Cerebellar cortex (tissue), 1 donor: Measurements from ENCODE around the gene PSTK.
A peak's percentile ranks its signal among the peaks of the same experiment; 100 is the strongest.

ENCODE experiments used
- DNase-seq: peaks from one replicate; pipeline ENCODE4 v3.0.0-alpha.2; 2015; ENCODE audit warnings: low spot score

Gene PSTK

GRCh38 chr10:122980209-122981065 lies at the start of gene PSTK:
TSS of gene PSTK (plus strand) at chr10:122980401. CDS start at chr10:122980480, 79 bp downstream.
- DNase-seq = peak; percentile 89

GRCh38 chr10:122931088-122931906 lies 48.9 kb upstream of the PSTK start:
- DNase-seq = no peak

GRCh38 chr10:122939133-122939855 lies 40.9 kb upstream of the PSTK start:
- no peak for DNase-seq

GRCh38 chr10:122939856-122940543 lies 40.2 kb upstream of the PSTK start:
- no peak for DNase-seq

DNA sequence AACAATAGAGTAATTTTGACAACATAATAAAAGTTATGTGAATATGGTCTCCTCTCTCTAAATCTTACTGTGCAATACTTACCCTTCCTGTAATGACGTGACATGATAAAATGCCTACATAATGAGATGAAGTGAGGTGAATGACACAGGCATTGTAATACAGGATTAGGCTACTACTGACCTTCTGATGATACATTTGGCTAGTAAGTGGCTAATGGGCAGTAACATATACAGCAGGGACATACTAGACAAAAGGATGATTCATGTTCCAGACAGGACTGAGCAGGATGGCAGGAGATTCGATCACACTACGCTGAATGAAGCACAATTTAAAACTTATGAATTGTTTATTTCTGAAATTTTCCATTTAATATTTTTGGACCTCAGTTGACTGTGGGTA lies 30.9 kb upstream of the PSTK start:
- DNase-seq = no peak

DNA sequence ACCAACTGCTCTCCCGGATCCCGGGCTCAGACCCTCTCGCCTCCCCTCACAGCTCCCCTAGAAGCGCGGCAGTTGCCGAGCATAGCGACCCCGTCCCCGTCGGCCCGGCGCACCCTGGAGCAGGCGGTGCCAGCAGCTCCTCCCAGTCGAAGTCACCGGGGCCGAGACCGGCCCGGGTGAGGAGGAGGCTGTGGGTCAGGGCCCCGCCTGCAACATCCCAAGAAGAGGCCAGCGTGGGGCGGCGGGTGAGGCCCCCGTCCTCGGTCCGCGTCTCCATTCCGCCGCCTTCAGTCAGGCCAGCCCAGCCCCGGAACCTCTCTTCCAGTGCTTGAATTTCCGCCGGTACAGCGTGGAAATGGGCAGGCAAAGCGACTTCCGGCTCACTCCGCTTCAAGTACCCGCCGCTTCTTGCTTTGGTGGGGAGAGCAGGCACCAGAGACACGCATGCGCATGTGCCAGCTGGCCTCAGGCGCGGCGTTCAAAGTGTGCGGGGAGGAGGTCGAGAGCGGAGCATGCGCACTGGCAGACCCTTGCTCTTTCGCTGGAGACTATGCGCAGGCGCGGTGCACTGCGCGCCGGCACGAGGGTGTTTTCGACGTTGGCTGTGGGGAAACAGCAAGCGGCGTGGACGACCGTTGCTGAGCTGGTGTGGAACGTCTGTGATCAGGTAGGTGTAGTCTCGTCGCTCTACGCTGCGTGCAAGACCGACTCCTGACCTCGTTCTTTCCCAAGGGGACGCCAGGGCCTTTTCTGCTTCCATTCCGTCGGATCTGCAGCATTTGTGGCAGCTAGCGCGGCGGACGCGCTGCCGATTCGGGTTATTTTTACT lies 26.1 kb upstream of the PSTK start, which contains the start of gene C10orf88:
TSS of gene C10orf88 (minus strand) at position 326 of the 829 bp plus-strand sequence. CDS start at position 277, 49 bp downstream.
- peak; percentile 98 for DNase-seq

DNA sequence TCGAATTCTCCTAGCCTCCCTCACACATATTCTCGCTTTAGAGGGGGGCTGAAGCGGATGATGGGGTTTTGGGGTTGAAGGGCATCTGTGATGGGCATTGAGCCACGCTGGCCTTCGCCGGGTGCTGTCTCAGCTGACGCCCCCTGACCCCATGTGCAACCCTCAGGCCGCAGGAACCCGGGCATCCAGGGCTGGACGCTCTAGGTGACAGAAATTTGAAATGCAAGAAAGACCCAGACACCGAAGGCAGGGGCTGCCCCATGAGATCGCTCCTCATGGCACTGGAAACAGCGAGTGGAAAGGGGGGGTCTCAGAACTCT lies 25.5 kb upstream of the PSTK start:
- DNase-seq = no peak

DNA sequence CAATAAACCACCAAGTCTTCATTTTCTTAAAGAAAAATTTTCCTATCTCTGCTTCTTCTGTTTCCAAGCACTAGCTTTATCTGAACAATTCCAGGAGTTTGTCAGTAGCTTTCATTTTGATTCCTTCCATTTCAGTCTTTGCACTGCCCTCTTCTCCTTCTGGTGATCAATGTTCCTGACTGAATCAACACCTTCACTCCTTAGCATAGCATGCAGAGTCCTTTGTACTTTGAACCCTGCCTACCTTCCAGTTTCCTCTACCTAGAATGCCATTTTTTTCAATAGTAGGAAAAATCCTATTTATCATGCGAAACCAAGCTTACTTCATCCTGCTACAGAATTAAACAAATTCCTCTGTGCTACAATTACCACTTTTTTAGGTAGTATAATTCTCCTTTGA lies 24.3 kb upstream of the PSTK start:
- no peak for DNase-seq

DNA sequence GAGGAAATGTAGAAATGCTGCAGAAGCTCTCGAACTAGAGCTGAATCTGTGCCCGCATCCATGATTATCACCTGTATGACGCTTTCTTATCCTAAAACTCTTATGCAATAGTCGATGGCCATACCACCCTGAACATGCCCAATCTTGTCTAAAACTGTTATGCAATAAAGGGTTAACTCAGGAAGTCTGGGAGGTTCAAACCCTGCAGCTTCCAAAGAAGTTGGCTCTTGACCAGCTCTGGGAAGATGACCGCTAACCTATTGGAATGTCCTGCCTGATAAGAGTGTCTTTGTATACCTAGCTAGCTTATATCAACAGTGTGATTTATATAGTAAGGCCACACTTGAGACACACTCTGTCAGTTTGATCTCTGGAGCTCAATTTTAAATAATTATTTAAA lies 22.7 kb upstream of the PSTK start:
- DNase-seq = no peak

- no peak for DNase-seq
Measured at GRCh38 chr10:122962405-122962804, 17.8 kb upstream of the PSTK start.

GRCh38 chr10:122966879-122967278 lies 13.3 kb upstream of the PSTK start:
- no peak for DNase-seq

DNA sequence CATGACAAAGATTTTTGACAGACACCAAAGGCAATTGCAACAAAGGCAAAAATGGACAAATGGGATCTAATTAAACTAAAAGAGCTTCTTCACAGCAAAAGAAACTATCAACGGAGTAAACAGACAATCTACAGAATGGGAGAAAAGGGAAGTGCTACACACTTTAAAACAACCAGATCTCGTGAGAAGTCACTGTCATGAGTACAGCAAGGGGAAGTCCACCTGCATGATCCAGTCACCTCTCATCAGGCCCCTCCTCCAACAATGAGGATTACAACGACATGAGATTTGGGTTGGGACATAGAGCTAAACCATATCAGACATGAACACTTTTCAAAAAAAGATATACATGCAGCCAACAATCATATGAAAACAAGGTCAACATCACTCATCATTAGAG lies 11.5 kb upstream of the PSTK start:
- DNase-seq = no peak

DNA sequence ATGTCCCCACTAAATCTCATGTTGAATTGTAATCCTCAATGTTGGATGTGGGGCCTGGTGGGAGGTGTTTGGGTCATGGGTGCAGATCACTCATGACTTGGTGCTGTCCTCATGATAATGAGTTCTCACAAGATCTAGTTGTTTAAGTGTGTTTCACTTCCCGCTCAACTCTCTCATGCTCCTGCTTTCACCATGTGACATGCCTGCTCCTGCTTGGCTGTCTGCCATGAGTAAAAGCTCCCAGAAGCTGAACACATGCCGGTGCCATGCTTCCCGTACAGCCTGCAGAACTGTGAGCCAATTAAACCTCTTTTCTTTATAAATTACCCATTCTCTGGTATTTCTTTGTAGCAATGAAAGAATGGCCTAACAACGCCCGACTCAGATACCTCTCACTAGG lies 6.2 kb upstream of the PSTK start:
- no peak for DNase-seq

DNA sequence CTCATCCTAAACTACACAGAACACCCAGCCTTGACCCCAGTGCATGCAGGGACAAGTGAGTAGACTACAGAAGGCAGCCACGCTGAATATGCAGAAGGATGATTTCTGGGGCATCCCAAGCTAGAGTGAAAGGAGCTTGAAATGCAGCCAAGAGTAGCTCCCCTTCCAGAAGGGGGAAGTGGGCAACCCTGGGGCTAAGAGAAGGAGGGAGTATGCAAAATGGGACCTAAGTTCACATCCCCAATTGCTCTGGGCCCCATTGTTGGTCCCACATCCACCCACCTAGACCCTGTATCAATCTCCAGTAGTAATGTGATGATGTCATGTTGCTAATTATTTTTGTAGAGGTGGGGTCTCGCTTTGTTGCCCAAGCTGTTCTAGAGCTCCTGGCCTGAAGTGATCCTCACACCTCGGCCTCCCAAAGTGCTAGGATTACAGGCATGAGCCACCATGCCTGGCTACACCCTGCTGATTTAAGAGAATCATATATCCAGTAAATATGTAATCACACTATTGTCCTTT lies 5.6 kb upstream of the PSTK start:
- DNase-seq = no peak

GRCh38 chr10:122981066-122981464 lies 864 bp downstream of the PSTK start:
- DNase-seq = peak; percentile 43

DNA sequence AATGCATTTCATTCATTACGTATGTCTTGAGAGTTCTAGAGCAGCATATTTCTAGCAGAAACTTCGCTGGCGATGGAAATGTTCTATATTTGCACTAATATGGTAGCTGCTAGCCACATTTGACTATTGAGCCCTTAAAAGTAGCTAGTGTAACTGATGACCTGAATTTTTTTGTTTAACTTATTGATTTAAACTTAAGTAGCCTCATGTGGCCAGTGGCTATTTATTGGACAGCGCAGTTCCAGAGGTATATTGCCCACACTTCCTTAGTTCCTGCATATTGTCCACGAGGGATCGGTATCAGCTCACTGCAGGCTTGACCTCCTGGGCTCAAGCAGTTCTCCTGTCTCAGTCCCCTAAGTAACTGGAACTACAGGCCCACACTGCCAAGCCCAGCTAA lies 3.7 kb downstream of the PSTK start:
- no peak for DNase-seq

DNA sequence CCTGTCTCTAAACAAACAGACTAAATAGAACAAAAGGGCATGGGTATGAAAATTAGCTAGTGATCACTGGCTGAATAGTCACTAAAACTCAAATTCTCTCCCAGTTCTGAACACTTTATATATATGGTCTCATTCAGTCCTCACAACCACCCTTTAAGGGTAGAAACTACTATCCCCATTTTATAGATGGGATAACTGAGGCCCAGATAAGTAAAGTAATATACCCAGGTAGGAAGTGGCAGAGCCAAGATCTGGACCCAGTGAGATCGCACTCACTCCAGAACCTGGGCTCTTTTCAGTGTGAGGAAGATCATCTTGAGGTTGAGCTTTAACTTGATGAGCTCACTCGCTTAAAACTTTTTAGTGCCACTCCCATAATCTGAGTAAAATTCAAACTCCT lies 4.5 kb downstream of the PSTK start:
- no peak for DNase-seq

- DNase-seq = no peak
Measured at GRCh38 chr10:122986335-122986734, 6.1 kb downstream of the PSTK start.

GRCh38 chr10:122988501-122988900 lies 8.3 kb downstream of the PSTK start:
- no peak for DNase-seq

GRCh38 chr10:122990278-122990677 lies 10.1 kb downstream of the PSTK start:
- DNase-seq = no peak
